ENCODE data around the gene BRSK2.

DNA sequence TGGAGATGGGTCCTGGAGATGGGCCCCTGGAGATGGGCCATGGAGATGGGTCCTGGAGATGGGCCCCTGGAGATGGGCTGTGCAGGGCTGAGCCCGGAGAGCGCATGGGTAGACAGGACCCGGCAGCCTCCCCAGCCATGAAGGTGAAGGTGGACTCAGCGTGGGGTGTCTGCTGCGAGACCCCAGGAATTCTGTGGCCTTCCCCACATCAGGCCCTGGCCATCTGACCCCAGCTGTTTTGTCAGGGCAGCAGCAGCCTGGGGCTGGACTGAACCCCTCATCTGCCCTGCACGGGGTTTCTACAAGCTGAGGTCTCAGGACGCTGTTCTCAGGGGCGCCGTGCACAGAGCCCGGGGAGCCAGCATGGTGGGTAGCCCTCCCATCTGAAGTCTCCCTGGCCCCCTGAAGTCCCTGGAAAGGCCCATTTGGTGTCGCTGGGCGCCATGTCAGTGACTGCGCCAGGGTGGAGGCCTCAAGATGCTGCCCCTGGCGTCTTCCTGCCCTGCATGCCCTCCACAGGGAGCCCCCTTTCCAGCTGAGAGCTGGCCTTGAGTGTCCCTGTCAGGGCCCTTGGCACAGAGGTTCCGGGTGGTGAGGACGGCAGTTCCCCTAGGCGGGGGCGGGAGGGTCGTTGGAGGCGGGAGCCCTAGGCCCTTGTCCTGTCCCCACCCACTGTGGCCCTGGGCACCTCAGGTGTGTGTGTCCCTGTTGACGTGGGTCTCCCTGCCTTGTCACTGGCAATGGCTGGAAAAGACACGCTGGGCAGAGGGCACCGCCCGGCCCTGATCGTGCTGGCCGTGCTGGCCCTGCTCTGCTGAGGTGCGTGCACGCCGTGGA, 5.4 kb downstream of the BRSK2 start:
- TF ChIP-seq E2F1 (CRISPR knock-in tag; IDR thresholded peaks at IDR 0.05) (no peak), HNRNPH1 (optimal IDR thresholded peaks at IDR 0.05; ENCODE audit: low read depth, low read length) (no peak), PRPF4 (IDR thresholded peaks at IDR 0.05; ENCODE audit: insufficient read depth, low read depth, low read length, poor library complexity, severe bottlenecking) (no peak), TCF7L2 (IDR thresholded peaks at IDR 0.05; ENCODE audit: low read depth, low read length) (no peak), NRF1 (conservative IDR thresholded peaks at IDR 0.05 in 1 of 2, IDR thresholded peaks at IDR 0.05 in 1 of 2) (no peak), ZNF347 (CRISPR knock-in tag; IDR thresholded peaks at IDR 0.05; ENCODE audit: low read depth) (no peak), RCOR1 (IDR thresholded peaks at IDR 0.05; ENCODE audit: borderline replicate concordance in 1 of 2, low read depth in 2 of 2, low read length in 2 of 2) (no peak), SRF (CRISPR knock-in tag; IDR thresholded peaks at IDR 0.05) (no peak), GABPA (tag; conservative IDR thresholded peaks at IDR 0.05; ENCODE audit: low read depth) (no peak), MAZ (CRISPR knock-in tag; conservative IDR thresholded peaks at IDR 0.05 in 1 of 2, IDR thresholded peaks at IDR 0.05 in 1 of 2) (no peak), MEF2A (IDR thresholded peaks at IDR 0.05; ENCODE audit: control insufficient read depth, low read depth, low read length) (no peak), TAF1 (IDR thresholded peaks at IDR 0.05; ENCODE audit: control insufficient read depth, extremely low read depth, insufficient read depth, low read length, severe bottlenecking) (no peak)
- TF ChIP-seq, protein P1, sequence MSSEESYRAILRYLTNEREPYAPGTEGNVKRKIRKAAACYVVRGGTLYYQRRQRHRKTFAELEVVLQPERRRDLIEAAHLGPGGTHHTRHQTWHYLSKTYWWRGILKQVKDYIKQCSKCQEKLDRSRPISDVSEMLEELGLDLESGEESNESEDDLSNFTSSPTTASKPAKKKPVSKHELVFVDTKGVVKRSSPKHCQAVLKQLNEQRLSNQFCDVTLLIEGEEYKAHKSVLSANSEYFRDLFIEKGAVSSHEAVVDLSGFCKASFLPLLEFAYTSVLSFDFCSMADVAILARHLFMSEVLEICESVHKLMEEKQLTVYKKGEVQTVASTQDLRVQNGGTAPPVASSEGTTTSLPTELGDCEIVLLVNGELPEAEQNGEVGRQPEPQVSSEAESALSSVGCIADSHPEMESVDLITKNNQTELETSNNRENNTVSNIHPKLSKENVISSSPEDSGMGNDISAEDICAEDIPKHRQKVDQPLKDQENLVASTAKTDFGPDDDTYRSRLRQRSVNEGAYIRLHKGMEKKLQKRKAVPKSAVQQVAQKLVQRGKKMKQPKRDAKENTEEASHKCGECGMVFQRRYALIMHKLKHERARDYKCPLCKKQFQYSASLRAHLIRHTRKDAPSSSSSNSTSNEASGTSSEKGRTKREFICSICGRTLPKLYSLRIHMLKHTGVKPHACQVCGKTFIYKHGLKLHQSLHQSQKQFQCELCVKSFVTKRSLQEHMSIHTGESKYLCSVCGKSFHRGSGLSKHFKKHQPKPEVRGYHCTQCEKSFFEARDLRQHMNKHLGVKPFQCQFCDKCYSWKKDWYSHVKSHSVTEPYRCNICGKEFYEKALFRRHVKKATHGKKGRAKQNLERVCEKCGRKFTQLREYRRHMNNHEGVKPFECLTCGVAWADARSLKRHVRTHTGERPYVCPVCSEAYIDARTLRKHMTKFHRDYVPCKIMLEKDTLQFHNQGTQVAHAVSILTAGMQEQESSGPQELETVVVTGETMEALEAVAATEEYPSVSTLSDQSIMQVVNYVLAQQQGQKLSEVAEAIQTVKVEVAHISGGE (CRISPR knock-in tag; IDR thresholded peaks at IDR 0.05), result no peak

All from K562 (cell line).